ENCODE results near the gene CDH4.

GRCh38 chr20:61219021-61219431 is 33.0 kb upstream of the CDH4 start:
- no peak for TF ChIP-seq POLR2A (IDR thresholded peaks at IDR 0.05)
- TF ChIP-seq CTCF (IDR thresholded peaks at IDR 0.05), result no peak
